Kidney glomerular epithelial cell (primary cell): ENCODE results near the gene TBC1D22A.
"Not testable (repeated sequence)": the region's sequence is repeated elsewhere in the genome, so short reads cannot be mapped to it uniquely, and the experiment has no call there.

Experiments
- DNase-seq: peaks from one replicate; lab custom pipeline; 2025; lab: John Stamatoyannopoulos, UW

Gene TBC1D22A

DNA sequence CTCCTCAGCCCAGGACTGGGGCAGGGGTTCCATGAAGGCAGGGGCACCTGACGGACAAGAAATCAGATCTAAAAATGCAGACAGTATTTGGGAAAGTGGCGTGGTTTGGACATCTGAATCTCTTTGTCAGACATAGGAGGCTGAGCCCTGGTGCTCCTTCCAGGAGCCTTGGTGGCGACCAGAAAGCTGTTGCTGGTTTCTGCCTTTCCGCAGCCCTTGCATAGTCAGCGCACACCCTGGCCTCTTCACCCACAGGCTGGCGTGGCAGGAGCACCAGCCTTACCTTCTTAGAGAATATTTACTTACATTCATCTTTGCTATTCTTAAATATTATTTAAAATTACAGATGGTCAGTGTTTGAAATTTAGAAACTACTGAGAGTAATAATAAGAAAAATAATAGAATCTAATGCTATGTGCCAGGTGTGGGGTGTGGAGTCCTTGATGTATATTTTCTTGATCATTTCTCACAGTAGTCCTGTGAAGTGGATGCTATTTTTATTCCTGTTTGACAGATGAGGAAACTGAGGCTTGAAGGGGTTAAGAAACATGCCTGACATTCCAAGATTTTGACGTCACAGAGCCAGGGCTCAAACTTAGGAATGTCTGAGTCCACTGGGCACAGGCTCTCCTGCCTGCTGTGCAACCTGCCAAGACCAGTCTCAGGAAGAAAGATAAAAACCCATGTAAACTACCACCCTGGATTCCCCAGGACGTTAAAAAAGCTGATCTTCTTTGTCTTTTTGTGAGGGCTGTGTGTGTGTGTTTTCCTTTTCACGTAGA lies 51.6 kb downstream of the TBC1D22A start:
- DNase-seq = peak; percentile 44

GRCh38 chr22:46815132-46815531 lies 52.7 kb downstream of the TBC1D22A start:
- no peak for DNase-seq

DNA sequence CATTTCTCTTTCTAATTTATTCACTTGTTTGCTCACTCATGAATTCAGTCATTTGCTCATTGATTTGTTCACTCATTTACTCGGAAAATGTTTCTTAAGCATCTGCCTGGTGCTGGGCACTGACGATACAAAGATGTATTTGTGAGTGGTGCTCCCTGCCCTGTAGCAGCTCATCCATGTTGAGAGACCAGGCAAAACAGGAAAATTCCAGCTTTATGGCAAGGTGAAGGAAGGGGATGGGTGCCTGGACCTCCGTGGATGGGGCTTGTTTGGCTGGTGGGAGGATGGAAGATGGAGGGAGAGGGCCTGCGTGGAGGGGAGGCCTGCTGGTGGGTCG lies 53.1 kb downstream of the TBC1D22A start:
- no peak for DNase-seq

- DNase-seq = no peak
These were observed 53.7 kb downstream of the TBC1D22A start for GRCh38 chr22:46815896-46816731.

DNA sequence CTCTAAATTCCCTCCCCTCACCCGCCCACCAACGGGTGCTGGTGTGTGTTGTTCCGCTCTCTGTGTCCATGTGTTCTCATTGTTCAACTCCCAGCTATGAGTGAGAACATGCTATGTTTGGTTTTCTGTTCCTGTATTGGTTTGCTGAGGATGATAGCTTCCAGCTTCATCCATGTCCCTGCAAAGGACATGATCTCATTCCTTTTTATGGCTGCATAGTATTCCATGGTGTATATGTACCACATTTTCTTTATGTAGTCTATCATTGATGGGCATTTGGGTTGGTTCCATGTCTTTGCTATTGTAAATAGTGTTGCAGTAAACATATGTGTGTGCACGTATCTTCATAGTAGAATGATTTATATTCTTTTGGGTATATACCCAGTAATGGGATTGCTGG lies 54.9 kb downstream of the TBC1D22A start:
- DNase-seq = not testable (repeated sequence)

- no peak for DNase-seq
These were observed 60.8 kb downstream of the TBC1D22A start for GRCh38 chr22:46823248-46823647.

- DNase-seq = no peak
These were observed 61.2 kb downstream of the TBC1D22A start for GRCh38 chr22:46823654-46824053.

DNA sequence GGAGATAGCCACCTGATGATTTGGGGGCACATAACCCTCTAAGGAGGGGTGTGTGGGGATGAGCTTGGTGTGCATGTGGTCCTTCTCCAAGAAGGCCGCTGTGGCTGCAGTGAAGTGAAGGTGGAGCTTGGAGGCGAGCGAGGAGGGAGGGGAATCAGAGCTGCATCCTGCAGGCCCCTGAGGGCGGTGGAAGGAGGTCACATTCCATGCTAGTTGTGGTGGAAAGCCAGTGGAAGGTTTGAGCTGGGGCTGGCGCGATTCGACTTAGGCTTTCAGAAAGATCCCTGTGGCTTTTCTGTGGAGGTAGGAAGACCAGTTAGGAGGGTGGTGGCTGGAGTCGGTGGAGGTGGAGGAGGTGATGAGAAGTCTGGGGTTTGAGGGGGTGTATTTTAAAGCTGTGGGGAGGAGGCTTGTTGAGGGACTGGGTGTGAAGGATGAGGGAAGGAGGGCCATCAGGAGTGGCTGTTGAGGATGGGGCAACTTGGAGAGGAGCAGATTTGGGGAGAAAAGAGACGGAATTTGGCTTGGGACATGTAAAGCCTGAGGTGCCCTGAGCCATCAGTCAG lies 62.0 kb downstream of the TBC1D22A start:
- DNase-seq = no peak

DNA sequence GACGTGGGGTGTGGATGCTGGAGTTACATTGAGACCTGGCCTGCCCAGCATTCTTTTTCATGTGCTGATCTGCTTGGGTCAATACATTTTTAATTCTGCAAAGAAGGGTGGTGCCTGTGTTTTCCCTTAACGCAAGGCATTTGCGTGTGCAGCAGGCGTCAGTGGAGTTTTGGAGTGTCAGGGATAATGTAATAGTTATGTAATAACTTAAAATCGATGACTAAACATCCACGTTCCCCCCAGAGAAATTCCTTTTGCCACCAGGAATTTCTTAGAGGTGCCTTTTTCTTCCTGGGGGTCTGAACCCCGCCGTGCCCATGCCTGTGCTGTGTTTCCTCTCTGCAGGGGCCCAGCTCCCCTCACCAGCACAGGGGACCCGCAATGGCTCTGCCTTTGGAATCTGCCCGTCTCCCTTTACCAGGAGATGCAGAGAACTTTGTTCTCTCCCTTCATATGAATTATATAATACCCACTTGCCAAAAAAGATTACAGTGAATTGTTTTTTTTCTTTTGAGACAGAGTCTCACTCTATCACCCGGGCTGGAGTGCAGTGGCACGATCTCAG lies 62.6 kb downstream of the TBC1D22A start:
- DNase-seq = no peak

GRCh38 chr22:46826438-46827135 lies 64.1 kb downstream of the TBC1D22A start:
- no peak for DNase-seq

DNA sequence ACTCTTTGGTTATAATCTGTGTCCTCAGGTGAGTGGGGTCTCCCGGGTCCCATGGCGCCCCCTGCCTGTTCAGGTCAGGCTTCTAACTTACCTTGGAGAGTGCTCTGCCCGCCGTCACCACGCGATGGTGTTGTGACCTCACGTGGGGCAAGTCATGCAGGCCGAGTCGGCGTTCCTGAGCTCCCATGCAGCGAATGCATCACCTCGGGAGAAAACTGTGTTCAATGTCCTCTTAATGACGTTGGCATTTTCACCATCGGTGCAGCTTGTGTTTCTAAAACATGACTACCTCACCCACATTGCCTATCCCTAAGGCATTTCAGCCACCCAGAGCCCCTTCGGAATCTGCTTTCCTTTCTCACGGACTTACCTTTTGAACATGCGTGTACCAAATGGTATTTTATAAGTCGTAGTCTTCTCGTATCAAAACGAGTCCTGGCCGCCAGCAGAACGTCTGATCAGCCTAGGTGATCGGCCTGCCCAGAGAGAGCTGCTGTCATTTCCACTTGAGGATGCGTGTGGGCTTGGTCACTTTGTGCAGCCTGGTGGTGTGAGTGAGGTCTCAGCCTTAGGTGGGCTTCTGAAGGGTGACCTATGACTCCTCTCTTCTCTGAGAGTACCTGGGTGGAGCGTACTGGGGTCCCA lies 64.8 kb downstream of the TBC1D22A start:
- DNase-seq = no peak

DNA sequence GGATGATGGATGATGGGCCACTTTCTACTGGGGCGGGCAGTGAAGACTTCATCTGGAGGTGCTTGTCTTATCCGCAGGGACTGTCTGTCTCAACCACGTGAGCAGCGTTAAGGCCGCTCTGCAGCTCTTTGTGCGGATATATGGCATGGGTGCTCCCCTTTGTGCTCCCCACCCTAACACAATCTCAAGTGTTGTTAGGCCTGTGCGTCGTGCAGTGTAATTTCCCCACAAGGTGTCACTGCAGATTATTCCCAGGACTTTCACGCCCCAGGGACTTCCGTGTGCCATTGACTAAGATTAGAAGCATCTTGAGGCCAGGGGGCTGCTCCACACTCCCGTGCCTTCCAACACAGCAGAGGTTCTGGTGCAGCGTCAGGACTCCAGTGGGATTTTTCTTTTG lies 65.3 kb downstream of the TBC1D22A start:
- no peak for DNase-seq

DNA sequence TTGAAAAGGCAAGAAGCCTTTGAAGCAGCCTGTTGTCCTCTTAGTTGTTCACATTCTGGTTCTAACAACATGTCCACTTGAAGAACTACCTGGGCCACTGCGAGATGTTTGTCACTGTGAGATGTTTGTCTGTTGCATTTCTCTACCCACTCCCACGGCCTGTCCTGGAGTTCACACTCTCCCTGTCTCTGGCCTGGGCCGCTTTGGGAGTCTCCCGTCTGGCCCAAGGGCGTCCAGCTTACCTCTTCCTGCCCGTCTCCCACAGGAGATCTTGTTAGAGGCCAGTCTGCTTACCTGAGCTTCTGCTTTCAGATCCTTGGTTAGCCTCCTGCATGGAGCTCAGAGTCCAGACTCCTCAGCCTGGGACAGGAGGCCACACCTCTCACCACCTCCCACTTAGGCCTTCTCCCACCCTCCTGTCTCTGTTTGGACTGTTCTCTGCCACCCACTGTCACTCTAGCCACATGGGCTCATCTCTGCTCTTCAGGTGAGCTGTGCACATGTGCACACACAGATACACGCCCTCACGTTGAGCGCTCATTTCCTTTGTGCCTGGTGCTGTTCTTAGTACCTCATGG lies 66.0 kb downstream of the TBC1D22A start:
- no peak for DNase-seq

- DNase-seq = peak; percentile 89
These were observed 66.9 kb downstream of the TBC1D22A start for GRCh38 chr22:46829117-46829891.

DNA sequence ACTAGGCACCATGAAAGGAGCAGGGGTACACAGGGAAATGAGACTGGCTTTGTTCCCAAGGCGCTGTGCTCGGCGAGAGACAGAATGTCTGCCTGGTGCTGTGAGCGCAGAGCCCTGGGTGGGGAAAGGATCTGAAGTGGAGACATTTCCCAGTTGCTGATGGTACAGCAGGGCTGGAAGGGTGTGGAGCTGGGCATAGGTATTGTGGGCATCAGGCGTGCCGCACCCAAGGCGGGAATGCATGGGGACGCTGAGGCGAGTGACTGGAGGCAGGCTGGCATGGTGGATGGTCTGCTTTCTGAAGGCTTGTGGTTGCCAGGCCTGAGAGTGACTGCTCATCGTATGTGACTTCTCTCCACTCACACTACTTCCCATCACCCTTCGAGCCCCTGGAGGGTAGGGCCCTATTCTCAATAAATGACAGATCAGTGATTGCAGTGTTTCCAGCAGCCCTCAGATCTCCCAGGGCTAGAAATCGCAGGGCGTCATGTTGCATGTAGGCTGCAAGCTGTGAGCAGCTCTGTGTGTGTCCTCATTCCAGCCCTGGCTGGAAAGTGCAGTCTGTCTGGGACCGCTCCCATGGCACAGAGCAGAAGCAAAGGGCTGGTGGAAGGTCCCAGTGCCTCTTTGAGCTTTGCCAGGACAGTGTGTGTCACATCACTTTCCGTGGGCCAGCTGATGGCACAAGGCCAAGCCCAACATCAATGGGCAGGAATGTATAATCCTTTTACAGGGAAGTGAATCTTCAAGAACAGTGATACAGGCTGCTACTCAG lies 67.7 kb downstream of the TBC1D22A start:
- no peak for DNase-seq

- no peak for DNase-seq
These were observed 68.4 kb downstream of the TBC1D22A start for GRCh38 chr22:46830841-46831240.

- DNase-seq = no peak
These were observed 70.8 kb downstream of the TBC1D22A start for GRCh38 chr22:46833228-46833627.

DNA sequence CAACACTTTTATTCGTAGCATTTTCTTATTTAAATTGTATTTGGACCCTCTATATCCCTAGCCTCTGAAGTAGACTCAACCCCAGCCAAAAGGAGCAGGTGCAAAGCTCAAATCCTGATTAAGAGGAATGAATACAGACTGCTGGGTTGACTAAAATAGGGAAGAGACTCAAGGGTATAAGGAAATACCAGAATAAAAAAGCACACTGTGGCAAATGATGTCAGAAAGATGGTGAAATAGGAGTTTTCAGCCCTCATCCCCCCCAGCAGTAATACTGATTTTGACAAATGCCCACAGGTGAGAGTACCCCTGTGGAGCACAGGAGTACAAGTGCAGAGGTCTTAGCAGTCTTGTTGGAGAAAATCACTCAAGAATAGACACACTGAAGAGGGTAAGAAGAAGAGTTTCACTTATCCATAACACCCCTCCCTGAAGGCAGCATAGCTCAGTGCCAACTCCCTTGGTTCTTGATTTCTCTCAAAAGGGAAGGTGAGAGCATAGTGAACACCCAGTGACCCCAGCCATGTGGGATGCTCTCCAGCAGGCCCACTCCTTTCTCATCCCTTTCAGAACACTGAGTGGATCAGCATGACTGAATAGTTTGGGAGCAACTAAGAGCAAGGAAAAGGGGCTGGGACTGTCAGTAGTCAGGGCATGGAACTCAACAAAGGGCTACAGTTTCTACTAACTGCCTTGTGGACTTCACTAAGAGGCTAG lies 71.7 kb downstream of the TBC1D22A start:
- no peak for DNase-seq

GRCh38 chr22:46835288-46835687 lies 72.8 kb downstream of the TBC1D22A start:
- no peak for DNase-seq
